Activated T-cell treated with anti-CD3 and anti-CD28 coated beads, Interleukin-2, amount 50 U/mL, for 72 hours (primary cell): ENCODE measurements around the gene PXK. TPM values are rescaled to one million over a fixed set of nuclear protein-coding genes. Genes with fewer than 3 reads are reported as not detected.

ENCODE experiments used
- ATAC-seq, 2 donors: fragments of 150-1000 bp; cut with Tn5 transposase; replicated peaks in 1 of 2; 2 replicates each; pipeline ENCODE4 v1.10.0; 2021; ENCODE audit warnings: moderate library complexity in 2 of 2, mild to moderate bottlenecking in 1 of 2
- DNase-seq, 2 donors: peaks; one replicate each; pipeline ENCODE4 v3.0.0; 2021 to 2022; ENCODE audit warnings: mixed read lengths in 1 of 2
- H3K27ac Mint-ChIP-seq: one replicate; pipeline ENCODE4 v1.8.0; 2022; ENCODE audit warnings: mild to moderate bottlenecking, moderate library complexity, mixed read lengths
- H3K27me3 Mint-ChIP-seq: one replicate; pipeline ENCODE4 v1.8.0; 2022; ENCODE audit warnings: low read depth, mixed read lengths
- H3K36me3 Mint-ChIP-seq, 2 donors: one replicate each; pipeline ENCODE4 v1.8.0; 2022; ENCODE audit warnings: mixed read lengths in 2 of 2, mild to moderate bottlenecking in 1 of 2; ENCODE audit not compliant: insufficient read depth in 2 of 2
- H3K4me1 Mint-ChIP-seq: one replicate; pipeline ENCODE4 v1.8.0; 2022; ENCODE audit warnings: low read depth, mixed read lengths
- H3K4me3 Mint-ChIP-seq, 2 donors: one replicate each; pipeline ENCODE4 v1.8.0; 2022; ENCODE audit warnings: mild to moderate bottlenecking in 2 of 2, mixed read lengths in 2 of 2, moderate library complexity in 2 of 2
- H3K9me3 Mint-ChIP-seq, 2 donors: one replicate each; pipeline ENCODE4 v1.8.0; 2022; ENCODE audit warnings: mixed read lengths in 2 of 2
- total RNA-seq, 2 donors: library from RNA; stranded (reverse); gene quantifications; one replicate each; pipeline ENCODE4 v1.2.3, GENCODE V29; 2022

Gene PXK
- total RNA-seq, 2 donors from 2014 or later: 76.1 to 79.0 TPM

- H3K4me1 Mint-ChIP-seq: no peaks in the 10 kb centered on the region
- peaks cover 1 to 3% of the 10 kb centered on the region in 2 donors for H3K36me3 Mint-ChIP-seq
- H3K27me3 Mint-ChIP-seq: peaks cover 24% of the 10 kb centered on the region
- no peak for ATAC-seq
- H3K27ac Mint-ChIP-seq: no peak overlapping the region
- H3K9me3 Mint-ChIP-seq: peaks cover 2 to 4% of the 10 kb centered on the region in 2 donors
- H3K4me3 Mint-ChIP-seq: no peak overlapping the region
- DNase-seq: no peak
Observed at GRCh38 chr3:58299839-58300516, 32.7 kb upstream of the PXK start.

DNA sequence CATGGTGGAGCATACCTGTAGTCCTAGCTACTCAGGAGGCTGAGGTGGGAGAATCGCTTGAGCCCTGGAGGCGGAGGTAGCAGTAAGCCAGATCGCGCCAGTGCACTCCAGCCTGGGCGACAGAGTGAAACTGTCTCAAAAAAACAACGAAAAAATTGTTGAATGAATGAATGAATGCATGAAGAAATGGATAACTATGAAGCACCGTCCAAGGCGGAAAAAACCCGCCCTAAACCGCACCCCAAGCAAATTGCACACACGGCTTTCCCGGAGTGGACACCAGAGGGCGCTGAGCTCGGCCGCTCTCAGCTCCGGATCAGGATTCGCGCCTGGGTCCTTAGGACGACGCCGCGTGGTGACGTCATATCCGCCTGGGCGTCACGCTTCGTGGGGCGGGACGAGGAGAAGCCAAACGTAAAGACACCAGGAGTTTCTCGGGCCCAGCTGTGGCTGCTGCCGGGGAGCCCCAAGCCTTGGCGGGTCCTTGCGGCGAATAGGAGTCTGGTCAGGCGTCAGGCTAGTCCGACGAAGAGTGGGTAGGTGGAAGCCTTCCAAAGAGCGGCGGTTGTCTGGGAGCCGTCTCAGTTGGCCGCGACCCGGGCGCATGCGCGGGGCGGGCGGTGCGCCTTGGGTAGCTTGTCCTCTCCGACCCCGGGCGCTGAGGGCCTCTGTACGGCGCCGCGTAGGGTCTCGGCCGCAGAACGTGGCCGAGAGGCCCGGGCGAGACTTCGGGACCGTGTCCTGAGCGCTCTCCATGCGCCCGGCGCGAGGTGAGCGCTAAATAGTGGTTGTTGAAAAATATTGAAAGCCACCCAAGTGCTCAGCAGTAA lies 26.6 kb upstream of the PXK start, which contains the start of the genes HTD2 and RPP14:
Gene HTD2, plus strand, starts transcription at position 639 of the 830 bp plus-strand sequence. CDS start 11,094 bp downstream, outside the sequence.
Gene RPP14, plus strand, starts transcription at position 364 of the 830 bp plus-strand sequence. CDS start 4,085 bp downstream, outside the sequence.
- Mint-ChIP-seq H3K36me3 (peaks cover 8 to 12% of the 10 kb centered on the region in 2 donors), H3K4me1 (peaks cover 37% of the 10 kb centered on the region), H3K27me3 (peaks cover 13% of the 10 kb centered on the region), H3K27ac (peak within 1 kb of the TSS; percentile 99), H3K4me3 (peak within 1 kb of the TSS; percentile 96 to 98), H3K9me3 (peaks cover 0 to 2% of the 10 kb centered on the region in 2 donors)
- ATAC-seq (peak; percentile 93), DNase-seq (peak; percentile 99)

GRCh38 chr3:58307639-58308215 lies 25.0 kb upstream of the PXK start:
- peak; percentile 37 to 63 for DNase-seq
- H3K27me3 Mint-ChIP-seq: peaks cover under 1% of the 10 kb centered on the region
- no peaks in the 10 kb centered on the region for H3K9me3 Mint-ChIP-seq
- H3K36me3 Mint-ChIP-seq: peaks cover 7 to 21% of the 10 kb centered on the region in 2 donors
- peak overlapping the region; percentile 99 for H3K27ac Mint-ChIP-seq
- ATAC-seq: no peak
- peak overlapping the region; percentile 96 to 98 for H3K4me3 Mint-ChIP-seq
- H3K4me1 Mint-ChIP-seq: peaks cover 37% of the 10 kb centered on the region

DNA sequence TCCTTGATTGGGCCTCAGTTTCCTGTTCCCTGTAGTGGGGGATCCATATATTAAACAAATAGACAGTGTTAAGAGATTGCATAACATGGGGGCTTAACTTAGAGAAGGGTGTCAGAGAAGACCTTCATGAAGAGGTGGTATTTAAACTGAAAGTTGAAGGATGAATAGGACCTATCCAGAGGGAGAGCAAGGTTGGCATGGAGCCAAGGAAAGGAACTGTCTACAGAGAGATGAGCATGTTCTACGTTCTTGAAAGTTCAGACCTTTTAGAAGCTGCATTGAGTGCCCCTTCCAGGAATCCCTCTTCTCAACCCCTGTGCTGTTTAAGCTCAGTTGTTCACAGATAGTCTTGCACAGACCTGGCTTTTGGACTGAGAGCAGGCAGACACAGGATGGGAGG lies 24.0 kb upstream of the PXK start:
- no peaks in the 10 kb centered on the region for H3K9me3 Mint-ChIP-seq
- no peak for ATAC-seq
- H3K27me3 Mint-ChIP-seq: no peaks in the 10 kb centered on the region
- DNase-seq: no peak
- H3K27ac Mint-ChIP-seq: peak overlapping the region; percentile 99
- peak overlapping the region; percentile 96 to 98 for H3K4me3 Mint-ChIP-seq
- peaks cover 7 to 23% of the 10 kb centered on the region in 2 donors for H3K36me3 Mint-ChIP-seq
- peaks cover 37% of the 10 kb centered on the region for H3K4me1 Mint-ChIP-seq

DNA sequence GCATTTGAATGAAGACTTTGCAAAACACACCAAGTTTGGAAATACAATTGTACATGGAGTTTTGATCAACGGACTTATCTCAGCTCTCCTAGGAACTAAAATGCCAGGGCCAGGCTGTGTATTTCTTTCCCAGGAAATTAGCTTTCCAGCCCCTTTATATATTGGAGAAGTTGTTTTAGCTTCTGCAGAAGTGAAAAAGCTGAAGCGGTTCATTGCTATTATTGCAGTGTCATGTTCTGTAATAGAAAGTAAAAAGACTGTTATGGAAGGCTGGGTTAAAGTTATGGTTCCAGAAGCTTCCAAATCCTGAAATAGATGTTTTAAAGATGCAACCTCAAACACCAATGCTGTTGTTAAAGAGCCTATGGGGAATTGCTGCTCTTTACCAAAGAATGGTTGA lies 14.9 kb upstream of the PXK start:
- Mint-ChIP-seq H3K4me1 (no peaks in the 10 kb centered on the region), H3K36me3 (peaks cover 8 to 14% of the 10 kb centered on the region in 2 donors), H3K27me3 (no peaks in the 10 kb centered on the region), H3K9me3 (no peaks in the 10 kb centered on the region), H3K27ac (no peak overlapping the region), H3K4me3 (no peak overlapping the region)
- ATAC-seq (no peak), DNase-seq (no peak)

DNA sequence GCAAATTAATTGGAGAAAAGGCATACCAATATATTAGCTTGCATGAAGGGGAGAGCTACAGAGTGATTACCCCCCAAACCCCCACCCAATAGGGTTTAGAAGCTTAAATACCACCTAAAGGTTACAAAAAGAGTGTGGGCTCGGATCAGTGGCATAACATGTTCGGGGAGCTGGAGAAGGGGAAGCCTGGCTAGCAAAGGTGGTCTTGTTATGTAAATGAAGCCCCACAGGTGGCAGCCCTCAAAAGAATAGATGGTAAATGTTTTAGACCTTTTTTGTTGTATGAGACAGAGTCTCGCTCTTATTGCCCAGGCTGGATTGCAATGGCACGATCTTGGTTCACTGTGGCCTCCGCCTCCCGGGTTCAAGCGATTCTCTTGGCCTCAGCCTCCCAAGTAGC lies 10.9 kb upstream of the PXK start:
- Mint-ChIP-seq H3K4me1 (peaks cover 30% of the 10 kb centered on the region), H3K9me3 (no peaks in the 10 kb centered on the region), H3K27me3 (no peaks in the 10 kb centered on the region), H3K27ac (no peak overlapping the region), H3K36me3 (peaks cover 2 to 6% of the 10 kb centered on the region in 2 donors), H3K4me3 (no peak overlapping the region)
- ATAC-seq (no peak), DNase-seq (no peak)

DNA sequence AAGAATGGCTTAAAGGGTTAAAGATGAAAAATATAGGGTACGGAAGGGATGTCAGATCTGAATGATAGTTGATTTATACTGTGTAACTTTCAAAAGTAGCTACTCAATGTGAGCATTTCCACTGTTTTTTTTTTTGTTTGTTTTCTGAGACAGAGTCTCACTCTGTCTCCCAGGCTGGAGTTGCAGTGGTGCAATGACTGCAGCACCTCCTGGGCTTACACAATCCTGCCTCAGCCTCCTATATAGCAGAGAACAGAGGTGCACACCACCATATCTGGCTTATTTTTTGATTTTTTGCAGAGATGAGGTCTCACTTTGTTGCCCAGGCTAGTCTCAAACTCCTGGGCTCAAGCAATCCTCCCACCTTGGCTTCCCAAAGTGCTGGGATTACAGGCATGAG lies 9.9 kb upstream of the PXK start:
- no peak for ATAC-seq
- Mint-ChIP-seq H3K9me3 (no peaks in the 10 kb centered on the region), H3K36me3 (peaks cover 1 to 2% of the 10 kb centered on the region in 2 donors), H3K4me1 (peaks cover 30% of the 10 kb centered on the region), H3K27ac (no peak overlapping the region), H3K4me3 (no peak overlapping the region), H3K27me3 (no peaks in the 10 kb centered on the region)
- DNase-seq: no peak

- Mint-ChIP-seq H3K4me1 (peaks cover 30% of the 10 kb centered on the region), H3K4me3 (peak overlapping the region; percentile 61 to 91), H3K27me3 (no peaks in the 10 kb centered on the region), H3K27ac (peak overlapping the region; percentile 99), H3K36me3 (peaks cover 0 to 1% of the 10 kb centered on the region in 2 donors), H3K9me3 (no peaks in the 10 kb centered on the region)
- no peak for DNase-seq
- ATAC-seq: peak; percentile 82 to 84
Observed at GRCh38 chr3:58323529-58324390, 8.9 kb upstream of the PXK start.

DNA sequence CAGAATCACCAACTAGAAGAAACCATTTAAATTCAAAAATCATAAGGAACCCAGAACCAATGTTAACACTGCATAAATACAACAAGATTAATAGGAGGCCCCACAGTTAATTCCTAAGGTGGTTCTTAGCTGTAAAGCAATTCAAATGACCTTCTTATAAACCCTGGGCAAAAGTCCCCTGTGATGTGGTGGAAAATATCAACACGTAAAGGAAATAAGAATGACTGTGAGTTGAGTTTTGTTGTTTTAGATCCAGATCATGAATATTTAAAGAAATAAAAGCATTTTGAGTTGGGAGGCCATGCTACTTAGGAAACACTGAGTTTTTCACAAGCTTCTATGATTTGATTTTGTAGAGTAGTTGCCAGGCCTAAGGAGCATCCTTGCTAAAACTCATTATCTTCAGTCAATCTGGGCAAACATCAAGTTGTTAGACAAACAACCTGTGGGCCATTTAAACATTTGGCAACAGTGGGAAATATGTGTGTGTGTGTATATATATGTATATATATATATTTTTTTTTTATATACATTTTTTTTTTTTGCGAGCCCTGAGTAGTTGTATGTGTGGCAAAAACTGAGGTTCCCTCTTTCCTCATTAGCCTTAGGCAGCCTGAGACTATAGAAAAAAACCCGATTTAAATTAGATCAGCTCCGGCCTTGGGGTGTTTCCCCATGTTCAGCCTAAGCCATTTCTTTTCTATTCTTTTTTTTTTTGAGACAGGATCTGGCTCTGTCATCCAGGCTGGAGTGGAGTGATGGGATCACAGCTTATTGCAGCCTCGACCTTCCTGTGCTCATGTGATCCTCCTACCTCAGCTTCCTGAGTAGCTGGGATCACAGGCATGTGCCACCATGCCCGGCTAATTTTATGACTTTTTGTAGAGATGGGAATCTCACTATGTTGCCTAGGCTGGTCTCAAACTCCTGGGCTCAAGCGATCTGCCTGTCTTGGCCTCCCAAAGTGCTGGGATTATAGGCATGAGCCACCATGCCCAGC lies 8.0 kb upstream of the PXK start:
- Mint-ChIP-seq H3K4me1 (peaks cover 30% of the 10 kb centered on the region), H3K36me3 (no peaks in the 10 kb centered on the region), H3K27me3 (no peaks in the 10 kb centered on the region), H3K9me3 (no peaks in the 10 kb centered on the region), H3K4me3 (peak overlapping the region; percentile 61 to 91), H3K27ac (peak overlapping the region; percentile 99)
- no peak for DNase-seq
- ATAC-seq: peak; percentile 68 to 72

DNA sequence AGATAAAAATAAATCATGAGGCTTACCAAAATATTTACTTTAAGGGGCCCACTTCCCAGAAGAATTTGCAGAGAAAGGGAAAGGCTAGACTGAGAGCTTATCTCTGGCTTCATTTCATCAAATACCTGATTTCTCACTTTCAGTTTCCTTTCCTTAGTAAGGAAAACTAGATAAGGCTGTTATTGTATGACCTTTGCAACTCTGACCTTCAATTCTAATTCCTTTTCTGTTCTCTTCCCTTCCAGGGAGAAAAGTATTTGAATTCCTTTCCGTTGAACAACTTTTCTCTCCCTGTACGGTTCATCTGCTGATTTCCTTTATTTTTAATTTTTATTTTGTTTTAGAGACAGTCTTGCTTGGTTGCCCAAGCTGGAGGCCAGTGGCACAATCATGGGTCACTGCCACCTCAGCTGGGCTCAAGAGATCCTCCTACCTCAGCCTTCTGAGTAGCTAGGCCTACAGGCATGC lies 7.1 kb upstream of the PXK start:
- Mint-ChIP-seq H3K27me3 (no peaks in the 10 kb centered on the region), H3K4me1 (peaks cover 30% of the 10 kb centered on the region), H3K4me3 (peak overlapping the region; percentile 3 to 41), H3K9me3 (no peaks in the 10 kb centered on the region), H3K27ac (peak overlapping the region; percentile 87), H3K36me3 (no peaks in the 10 kb centered on the region)
- ATAC-seq (no peak), DNase-seq (no peak)

DNA sequence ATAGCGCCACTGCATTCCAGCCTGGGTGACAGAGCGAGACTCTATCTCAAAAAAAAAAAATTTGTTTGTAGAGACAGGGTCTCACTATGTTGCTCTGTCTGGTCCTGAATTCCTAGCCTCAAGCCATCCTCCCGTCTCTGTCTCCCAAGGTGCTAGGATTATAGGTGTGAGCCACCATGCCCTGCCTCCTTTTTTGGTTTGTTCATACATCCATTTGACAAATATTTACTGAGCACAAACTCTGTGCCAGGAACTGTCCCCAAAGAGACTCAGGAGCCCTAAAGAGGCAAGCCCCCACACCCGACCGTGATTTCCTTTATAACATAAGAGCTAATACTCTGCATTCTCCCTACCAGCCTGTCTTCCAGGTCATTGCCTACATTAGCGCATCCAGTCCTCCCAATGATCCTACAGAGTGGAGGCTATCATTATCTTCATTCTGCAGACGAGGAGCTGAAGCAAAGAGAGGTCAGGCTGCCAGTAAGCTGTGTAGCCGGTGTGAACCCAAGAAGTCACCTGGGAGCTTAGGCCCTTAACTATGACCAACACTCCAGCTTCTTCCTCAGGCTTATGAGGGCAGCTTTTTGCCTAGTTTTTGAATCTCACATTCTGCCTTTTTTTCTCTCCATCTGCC lies 6.3 kb upstream of the PXK start:
- Mint-ChIP-seq H3K27ac (no peak overlapping the region), H3K4me3 (no peak overlapping the region), H3K4me1 (peaks cover 30% of the 10 kb centered on the region), H3K36me3 (no peaks in the 10 kb centered on the region), H3K27me3 (no peaks in the 10 kb centered on the region), H3K9me3 (no peaks in the 10 kb centered on the region)
- DNase-seq (no peak), ATAC-seq (no peak)
